GM23338 (cell line): ENCODE results near the gene SPRED2.
A peak's percentile ranks its signal among the peaks of the same experiment; 100 is the strongest.

Experiments
- EZH2 ChIP-seq: fragments of 200-600 bp; sonication (generic); IDR thresholded peaks from one replicate; pipeline ENCODE4 v1.8.0; 2017; ENCODE audit warnings: antibody characterized with exemption, mild to moderate bottlenecking, low read depth; ENCODE audit not compliant: unreplicated experiment
- EZH2phosphoT487 ChIP-seq: fragments of 200-600 bp; sonication (generic); IDR thresholded peaks from one replicate; pipeline ENCODE4 v1.8.1; 2018; ENCODE audit warnings: antibody characterized with exemption; ENCODE audit not compliant: unreplicated experiment
- NANOG ChIP-seq: IDR thresholded peaks from 2 replicates; pipeline ENCODE4 v1.6.1; 2016; ENCODE audit warnings: antibody characterized with exemption, borderline replicate concordance
- POLR2AphosphoS5 ChIP-seq: IDR thresholded peaks from 2 replicates; pipeline ENCODE4 v1.6.1; 2016; ENCODE audit warnings: antibody characterized with exemption, low read depth
- STAT1 ChIP-seq: IDR thresholded peaks from one replicate; pipeline ENCODE4 v1.6.1; 2016; ENCODE audit warnings: antibody characterized with exemption; ENCODE audit not compliant: unreplicated experiment
- TF ChIP-seq, protein P1 (sequence below), 2 experiments: fragments of 200-600 bp in 1 of 2; sonication (generic) in 1 of 2; conservative IDR thresholded peaks; 2 replicates each; pipeline versions ENCODE4 v1.5.1 to v1.6.1; 2016 to 2017; ENCODE audit warnings: antibody characterized with exemption in 2 of 2, low read depth in 2 of 2, mild to moderate bottlenecking in 2 of 2, moderate library complexity in 1 of 2
- TF ChIP-seq, protein P2 (sequence below): IDR thresholded peaks from one replicate; pipeline ENCODE4 v1.6.1; 2018; ENCODE audit warnings: antibody characterized with exemption; ENCODE audit not compliant: unreplicated experiment

DNA sequence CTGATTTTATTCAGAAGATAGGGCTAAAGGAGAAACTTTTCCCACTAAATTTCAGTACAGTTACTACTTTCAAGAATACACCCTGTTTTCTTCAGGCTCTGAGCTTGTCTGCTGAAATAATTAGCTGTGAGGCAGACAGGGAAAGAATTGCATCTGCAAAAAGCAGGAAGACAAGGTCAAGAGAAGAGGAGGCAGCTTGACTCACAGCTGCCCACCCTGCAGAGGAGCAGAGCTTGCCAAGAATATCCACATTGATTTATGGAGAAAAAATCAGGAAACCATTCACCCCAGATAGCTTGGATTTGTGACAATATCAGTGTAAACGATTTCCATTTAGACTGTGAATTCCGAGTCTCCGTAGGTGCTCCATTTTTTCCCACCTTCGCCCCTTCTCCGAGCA is 155.8 kb downstream of the SPRED2 start:
- TF ChIP-seq STAT1 (no peak), EZH2 (peak; percentile 9), EZH2phosphoT487 (no peak), POLR2AphosphoS5 (no peak), NANOG (no peak)
- TF ChIP-seq, protein P1, sequence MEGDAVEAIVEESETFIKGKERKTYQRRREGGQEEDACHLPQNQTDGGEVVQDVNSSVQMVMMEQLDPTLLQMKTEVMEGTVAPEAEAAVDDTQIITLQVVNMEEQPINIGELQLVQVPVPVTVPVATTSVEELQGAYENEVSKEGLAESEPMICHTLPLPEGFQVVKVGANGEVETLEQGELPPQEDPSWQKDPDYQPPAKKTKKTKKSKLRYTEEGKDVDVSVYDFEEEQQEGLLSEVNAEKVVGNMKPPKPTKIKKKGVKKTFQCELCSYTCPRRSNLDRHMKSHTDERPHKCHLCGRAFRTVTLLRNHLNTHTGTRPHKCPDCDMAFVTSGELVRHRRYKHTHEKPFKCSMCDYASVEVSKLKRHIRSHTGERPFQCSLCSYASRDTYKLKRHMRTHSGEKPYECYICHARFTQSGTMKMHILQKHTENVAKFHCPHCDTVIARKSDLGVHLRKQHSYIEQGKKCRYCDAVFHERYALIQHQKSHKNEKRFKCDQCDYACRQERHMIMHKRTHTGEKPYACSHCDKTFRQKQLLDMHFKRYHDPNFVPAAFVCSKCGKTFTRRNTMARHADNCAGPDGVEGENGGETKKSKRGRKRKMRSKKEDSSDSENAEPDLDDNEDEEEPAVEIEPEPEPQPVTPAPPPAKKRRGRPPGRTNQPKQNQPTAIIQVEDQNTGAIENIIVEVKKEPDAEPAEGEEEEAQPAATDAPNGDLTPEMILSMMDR (conservative IDR thresholded peaks at IDR 0.05; ENCODE audit: low read depth in 2 of 2) = no peak
- TF ChIP-seq, protein P2, sequence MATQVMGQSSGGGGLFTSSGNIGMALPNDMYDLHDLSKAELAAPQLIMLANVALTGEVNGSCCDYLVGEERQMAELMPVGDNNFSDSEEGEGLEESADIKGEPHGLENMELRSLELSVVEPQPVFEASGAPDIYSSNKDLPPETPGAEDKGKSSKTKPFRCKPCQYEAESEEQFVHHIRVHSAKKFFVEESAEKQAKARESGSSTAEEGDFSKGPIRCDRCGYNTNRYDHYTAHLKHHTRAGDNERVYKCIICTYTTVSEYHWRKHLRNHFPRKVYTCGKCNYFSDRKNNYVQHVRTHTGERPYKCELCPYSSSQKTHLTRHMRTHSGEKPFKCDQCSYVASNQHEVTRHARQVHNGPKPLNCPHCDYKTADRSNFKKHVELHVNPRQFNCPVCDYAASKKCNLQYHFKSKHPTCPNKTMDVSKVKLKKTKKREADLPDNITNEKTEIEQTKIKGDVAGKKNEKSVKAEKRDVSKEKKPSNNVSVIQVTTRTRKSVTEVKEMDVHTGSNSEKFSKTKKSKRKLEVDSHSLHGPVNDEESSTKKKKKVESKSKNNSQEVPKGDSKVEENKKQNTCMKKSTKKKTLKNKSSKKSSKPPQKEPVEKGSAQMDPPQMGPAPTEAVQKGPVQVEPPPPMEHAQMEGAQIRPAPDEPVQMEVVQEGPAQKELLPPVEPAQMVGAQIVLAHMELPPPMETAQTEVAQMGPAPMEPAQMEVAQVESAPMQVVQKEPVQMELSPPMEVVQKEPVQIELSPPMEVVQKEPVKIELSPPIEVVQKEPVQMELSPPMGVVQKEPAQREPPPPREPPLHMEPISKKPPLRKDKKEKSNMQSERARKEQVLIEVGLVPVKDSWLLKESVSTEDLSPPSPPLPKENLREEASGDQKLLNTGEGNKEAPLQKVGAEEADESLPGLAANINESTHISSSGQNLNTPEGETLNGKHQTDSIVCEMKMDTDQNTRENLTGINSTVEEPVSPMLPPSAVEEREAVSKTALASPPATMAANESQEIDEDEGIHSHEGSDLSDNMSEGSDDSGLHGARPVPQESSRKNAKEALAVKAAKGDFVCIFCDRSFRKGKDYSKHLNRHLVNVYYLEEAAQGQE = no peak
